Common myeloid progenitor, CD34-positive (primary cell): ENCODE data around the gene ZFHX3.
A peak's percentile ranks its signal among the peaks of the same experiment; 100 is the strongest.

Source experiments
- CTCF ChIA-PET: fragments of 350-600 bp; sonication (Branson Sonifier 250); formaldehyde crosslinking; loops from one replicate; lab custom pipeline; 2021; ENCODE audit warnings: antibody characterized with exemption; lab: Charles Lee
- POLR2A ChIA-PET: fragments of 350-600 bp; sonication (Branson Sonifier 250); formaldehyde crosslinking; loops from one replicate; lab custom pipeline; 2021; ENCODE audit warnings: antibody characterized with exemption; lab: Charles Lee
- DNase-seq, 3 donors: peaks; one replicate each; pipeline versions ENCODE4 v3.0.0 to v3.0.0-alpha.2; 2013
- H3K27ac ChIP-seq, 2 experiments: 1 replicate in 1 of 2; 2 replicates in 1 of 2; pipeline ENCODE4 v1.7.0; 2013; ENCODE audit warnings: inconsistent platforms in 2 of 2, low read length in 2 of 2, mild to moderate bottlenecking in 2 of 2, low read depth in 1 of 2, moderate library complexity in 1 of 2; ENCODE audit not compliant: severe bottlenecking in 2 of 2, insufficient read depth in 1 of 2, poor library complexity in 1 of 2
- H3K27me3 ChIP-seq, 5 experiments: replicated peaks in 2 of 5; 1 replicate in 3 of 5; 2 replicates in 2 of 5; pipeline versions ENCODE4 v1.6.1 to v1.7.0; 2013; ENCODE audit warnings: low read length in 4 of 5, mild to moderate bottlenecking in 2 of 5, moderate library complexity in 2 of 5, inconsistent platforms in 1 of 5; ENCODE audit not compliant: insufficient read depth in 5 of 5, control insufficient read depth in 4 of 5
- H3K36me3 ChIP-seq, 4 experiments: 1 replicate in 2 of 4; 2 replicates in 2 of 4; pipeline versions ENCODE4 v1.6.1 to v1.7.0; 2013; ENCODE audit warnings: low read length in 3 of 4, control low read depth in 1 of 4, mild to moderate bottlenecking in 1 of 4; ENCODE audit not compliant: control insufficient read depth in 4 of 4, insufficient read depth in 4 of 4
- H3K4me1 ChIP-seq, 4 experiments: 1 replicate in 3 of 4; 2 replicates in 1 of 4; pipeline versions ENCODE4 v1.6.1 to v1.7.1; 2013; ENCODE audit warnings: low read length in 3 of 4, mild to moderate bottlenecking in 3 of 4, control low read depth in 1 of 4, inconsistent platforms in 1 of 4, moderate library complexity in 1 of 4; ENCODE audit not compliant: control insufficient read depth in 4 of 4, insufficient read depth in 4 of 4; ENCODE audit errors: control extremely low read depth in 1 of 4
- H3K4me3 ChIP-seq, 7 experiments: 1 replicate in 4 of 7; 2 replicates in 3 of 7; pipeline versions ENCODE4 v1.5.1 to v1.7.0; 2013; ENCODE audit warnings: mild to moderate bottlenecking in 7 of 7, low read length in 6 of 7, moderate library complexity in 6 of 7, inconsistent platforms in 2 of 7, low read depth in 2 of 7, control low read depth in 1 of 7; ENCODE audit not compliant: insufficient read depth in 4 of 7, control insufficient read depth in 1 of 7; ENCODE audit errors: extremely low read depth in 1 of 7
- H3K9me3 ChIP-seq, 5 experiments: 1 replicate in 4 of 5; 2 replicates in 1 of 5; pipeline versions ENCODE4 v1.6.1 to v1.7.1; 2013; ENCODE audit warnings: low read length in 4 of 5, mild to moderate bottlenecking in 2 of 5, inconsistent platforms in 1 of 5, low read depth in 1 of 5, moderate library complexity in 1 of 5; ENCODE audit not compliant: control insufficient read depth in 4 of 5, insufficient read depth in 2 of 5; ENCODE audit errors: control extremely low read depth in 1 of 5
- WGBS: methylation state at CpG from one replicate; pipeline ENCODE4 v1.1.5; 2013; ENCODE audit not compliant: insufficient coverage; 5-methylcytosine and 5-hydroxymethylcytosine counted together

ZFHX3 gene

DNA sequence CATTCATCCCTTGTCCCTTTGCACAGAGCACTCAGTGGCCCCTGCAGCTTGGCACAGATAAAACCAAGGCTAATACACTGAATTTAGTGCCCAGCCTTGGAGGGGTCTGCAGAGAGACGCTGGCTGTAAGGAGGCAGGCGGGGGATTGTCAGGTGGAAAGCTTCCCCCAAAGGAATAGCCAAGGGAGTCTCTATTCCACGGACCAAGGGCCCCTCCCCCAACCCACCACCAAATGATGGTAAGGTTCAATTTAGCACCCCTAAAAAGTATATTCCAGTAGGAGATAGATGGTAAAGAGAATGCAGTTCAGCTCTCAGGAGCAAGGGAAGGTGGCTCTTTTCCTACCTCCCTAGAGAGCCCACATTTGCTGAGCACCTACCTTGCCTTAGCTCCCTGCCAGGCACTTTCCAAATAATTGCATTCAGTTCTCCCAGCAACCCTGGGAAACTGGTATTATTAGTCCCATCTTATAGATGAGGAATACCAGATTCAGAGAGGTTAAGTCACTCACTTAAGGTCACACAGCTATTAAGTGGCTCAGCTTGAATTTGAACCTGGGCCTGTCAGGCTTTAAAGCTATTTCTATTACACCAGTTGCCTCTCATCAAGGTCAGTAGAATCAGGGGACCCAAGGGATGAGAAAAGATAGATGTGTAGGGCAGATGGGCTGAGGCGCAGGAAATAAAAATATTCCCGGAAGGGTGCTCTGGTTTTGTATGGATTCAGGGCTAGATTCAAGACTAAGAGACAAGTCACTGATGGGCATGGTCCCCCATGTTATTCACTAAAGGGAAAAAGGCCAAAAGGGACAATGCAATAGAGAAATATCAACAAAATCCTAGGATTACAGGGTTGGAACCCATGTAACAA is 20.0 kb upstream of the ZFHX3 start:
- no peaks in the 10 kb centered on the region for H3K9me3 ChIP-seq
- CTCF ChIA-PET, result interaction anchor here (0.5 to 1.0 kb wide), 3 partner anchors 11 to 233 kb away, joined by 3 read pairs; no protein-coding TSS in a partner anchor
- peaks cover 3 to 76% (median 63%) of the 10 kb centered on the region in 4 experiments for H3K4me1 ChIP-seq
- WGBS, result 100% methylated on average over 1 of the region's 5 CpGs
- H3K27me3 ChIP-seq, result peaks cover 3 to 60% (median 24%) of the 10 kb centered on the region in 5 experiments
- H3K4me3 ChIP-seq, result no peak overlapping the region
- DNase-seq, result no peak
- H3K27ac ChIP-seq, result no peak overlapping the region
- no peaks in the 10 kb centered on the region for H3K36me3 ChIP-seq
- POLR2A ChIA-PET, result no interaction called here

DNA sequence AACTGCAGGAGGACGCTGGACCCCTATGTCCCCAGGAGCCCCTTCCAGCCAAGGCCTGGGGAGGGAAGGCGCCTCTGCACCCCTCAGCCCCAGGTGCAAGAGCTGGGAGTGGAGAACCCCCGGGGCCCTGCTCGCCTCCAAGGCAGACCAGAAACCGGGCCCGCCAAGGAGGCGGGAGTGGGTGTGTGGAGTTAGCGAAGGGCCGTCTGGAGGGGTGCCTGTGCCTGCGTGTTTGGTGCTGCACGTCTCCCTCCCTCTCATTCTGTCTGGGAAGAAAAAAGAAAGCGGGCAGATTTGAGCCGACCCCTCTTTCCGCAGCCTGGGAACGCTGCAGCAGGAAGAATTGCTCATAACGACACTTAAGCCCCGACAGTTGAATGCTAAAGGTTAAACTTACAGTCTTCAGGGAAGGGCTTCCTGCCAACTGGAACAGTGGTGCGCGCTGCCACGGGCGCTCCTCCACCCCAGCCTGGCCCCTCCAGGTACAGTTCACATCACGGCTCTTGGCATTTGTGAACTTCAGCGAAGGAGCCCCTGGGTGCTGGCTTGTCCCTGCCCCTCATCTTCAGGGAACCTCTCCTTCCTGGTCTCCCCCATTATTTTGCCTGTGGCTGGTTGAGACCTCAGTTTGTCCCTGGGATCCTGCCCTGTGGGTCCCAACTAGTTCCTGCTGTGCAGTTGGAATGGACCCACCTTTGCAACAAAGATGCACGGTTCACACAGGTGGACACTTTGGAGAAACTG is 19.2 kb upstream of the ZFHX3 start:
- Histone ChIP-seq H3K27me3 (peaks cover 6 to 68% (median 28%) of the 10 kb centered on the region in 5 experiments), H3K36me3 (no peaks in the 10 kb centered on the region), H3K27ac (no peak overlapping the region), H3K4me3 (no peak overlapping the region), H3K4me1 (peaks cover 3 to 80% (median 68%) of the 10 kb centered on the region in 4 experiments), H3K9me3 (no peaks in the 10 kb centered on the region)
- DNase-seq, result no peak
- 80% methylated on average over 20 of the region's 24 CpGs for WGBS
- ChIA-PET CTCF (no interaction called here), POLR2A (no interaction called here)

DNA sequence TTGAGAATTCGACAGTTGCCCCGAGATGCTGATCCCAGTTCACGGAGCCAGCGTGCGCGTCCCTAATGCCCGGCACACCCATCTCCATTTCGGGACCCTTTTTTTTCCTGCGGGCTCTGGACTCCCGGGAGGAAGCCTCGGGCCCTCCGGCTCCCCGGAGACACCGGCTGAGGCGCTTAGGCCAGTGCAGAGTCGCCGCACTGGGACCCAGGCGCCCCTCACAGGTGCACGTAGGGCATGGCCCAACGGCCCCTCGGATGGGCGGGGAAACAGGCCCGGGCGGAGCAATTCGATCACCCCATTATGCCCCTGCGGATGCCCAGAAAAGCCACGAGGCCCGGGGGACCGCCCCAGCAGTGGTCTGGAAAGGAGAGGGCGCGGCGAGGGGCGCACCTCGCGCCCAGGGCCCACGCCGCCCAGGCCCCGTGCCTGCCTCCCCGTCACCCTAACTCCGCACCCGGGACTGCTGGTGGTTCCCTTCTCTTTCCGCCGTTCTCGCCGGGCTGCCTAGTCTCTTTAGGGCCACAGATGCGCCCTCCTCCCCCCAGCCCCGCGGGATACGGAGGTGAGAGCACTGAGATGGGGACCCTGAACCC is 18.5 kb upstream of the ZFHX3 start:
- Histone ChIP-seq H3K36me3 (no peaks in the 10 kb centered on the region), H3K9me3 (no peaks in the 10 kb centered on the region), H3K4me1 (peaks cover 3 to 75% (median 63%) of the 10 kb centered on the region in 4 experiments), H3K4me3 (peak overlapping the region in 5 of 7 experiments; percentile 6 to 36 (median 22)), H3K27ac (no peak overlapping the region), H3K27me3 (peaks cover 11 to 70% (median 28%) of the 10 kb centered on the region in 5 experiments)
- ChIA-PET CTCF (no interaction called here), POLR2A (no interaction called here)
- WGBS, result 13% methylated on average over 44 of the region's 49 CpGs
- DNase-seq, result no peak

DNA sequence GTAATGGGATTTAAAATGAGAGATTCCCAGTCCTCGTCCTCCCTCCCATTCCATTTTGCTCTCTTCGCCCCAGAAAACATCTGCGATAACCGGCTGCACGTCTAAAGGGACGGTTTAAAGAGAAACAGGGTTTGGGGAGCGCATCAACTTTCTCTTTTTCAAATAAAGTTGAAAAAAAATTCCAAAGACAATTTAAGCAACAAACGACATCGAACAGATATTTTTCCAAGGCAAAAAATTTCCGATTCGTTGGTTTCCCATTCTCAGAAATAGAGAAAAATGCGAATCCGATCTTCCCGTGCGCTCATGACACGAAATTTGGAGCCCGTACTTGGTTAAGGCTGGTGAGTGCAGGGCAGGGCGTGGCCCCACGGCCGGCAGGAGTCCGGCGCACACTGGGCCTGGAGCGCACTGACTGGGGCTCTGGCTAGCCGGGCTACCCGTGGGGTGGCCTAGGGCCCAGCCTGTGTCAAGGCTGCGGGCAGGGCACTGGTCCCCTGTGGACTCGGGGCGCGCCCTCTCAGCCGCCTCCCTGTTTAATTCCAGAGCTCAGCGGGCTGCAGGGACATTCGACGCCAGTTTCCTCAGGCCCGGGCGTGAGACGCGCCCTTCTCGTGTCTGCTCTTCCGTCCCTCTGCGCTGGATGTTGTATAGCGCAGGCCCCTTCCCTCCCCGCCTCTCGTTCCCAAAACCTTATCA is 17.9 kb upstream of the ZFHX3 start:
- Histone ChIP-seq H3K9me3 (no peaks in the 10 kb centered on the region), H3K4me3 (peak overlapping the region in 4 of 7 experiments; percentile 6 to 36 (median 19)), H3K27me3 (peaks cover 13 to 75% (median 35%) of the 10 kb centered on the region in 5 experiments), H3K27ac (no peak overlapping the region), H3K4me1 (peaks cover 3 to 70% (median 58%) of the 10 kb centered on the region in 4 experiments), H3K36me3 (no peaks in the 10 kb centered on the region)
- WGBS, result 6% methylated on average over 34 of the region's 43 CpGs
- CTCF ChIA-PET, result no interaction called here
- POLR2A ChIA-PET, result no interaction called here
- DNase-seq, result peak in 1 of 3 donors; percentile 36

DNA sequence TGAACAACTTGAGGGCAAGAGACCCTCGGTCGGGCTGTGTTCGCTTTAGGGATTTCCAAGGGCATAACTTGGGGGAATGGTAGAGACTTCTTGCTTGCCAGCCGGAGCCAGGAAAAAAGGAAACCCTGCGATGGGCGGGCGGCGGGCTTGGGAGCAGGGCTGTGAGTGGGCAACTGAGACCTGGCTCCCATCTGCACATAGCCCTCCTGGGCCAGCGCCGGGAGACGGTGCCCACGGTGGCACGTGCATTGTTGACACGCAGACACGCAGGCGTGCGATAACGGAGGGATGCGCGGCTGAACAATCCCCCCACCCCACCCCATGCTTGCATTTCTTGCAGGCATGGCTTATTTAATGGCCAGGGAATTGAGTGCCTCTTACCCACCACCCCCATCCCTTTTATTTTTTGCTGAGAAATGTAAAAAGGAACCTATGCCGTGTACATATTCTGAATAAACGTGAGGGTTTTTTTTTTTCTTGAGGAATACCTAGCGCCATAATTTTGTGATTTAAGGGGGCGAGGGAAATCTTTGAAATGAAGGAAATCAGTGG is 17.1 kb upstream of the ZFHX3 start:
- WGBS, result 2% methylated on average over 20 of the region's 24 CpGs
- H3K4me3 ChIP-seq, result peak overlapping the region in 3 of 7 experiments; percentile 40 to 51 (median 43)
- POLR2A ChIA-PET, result no interaction called here

DNA sequence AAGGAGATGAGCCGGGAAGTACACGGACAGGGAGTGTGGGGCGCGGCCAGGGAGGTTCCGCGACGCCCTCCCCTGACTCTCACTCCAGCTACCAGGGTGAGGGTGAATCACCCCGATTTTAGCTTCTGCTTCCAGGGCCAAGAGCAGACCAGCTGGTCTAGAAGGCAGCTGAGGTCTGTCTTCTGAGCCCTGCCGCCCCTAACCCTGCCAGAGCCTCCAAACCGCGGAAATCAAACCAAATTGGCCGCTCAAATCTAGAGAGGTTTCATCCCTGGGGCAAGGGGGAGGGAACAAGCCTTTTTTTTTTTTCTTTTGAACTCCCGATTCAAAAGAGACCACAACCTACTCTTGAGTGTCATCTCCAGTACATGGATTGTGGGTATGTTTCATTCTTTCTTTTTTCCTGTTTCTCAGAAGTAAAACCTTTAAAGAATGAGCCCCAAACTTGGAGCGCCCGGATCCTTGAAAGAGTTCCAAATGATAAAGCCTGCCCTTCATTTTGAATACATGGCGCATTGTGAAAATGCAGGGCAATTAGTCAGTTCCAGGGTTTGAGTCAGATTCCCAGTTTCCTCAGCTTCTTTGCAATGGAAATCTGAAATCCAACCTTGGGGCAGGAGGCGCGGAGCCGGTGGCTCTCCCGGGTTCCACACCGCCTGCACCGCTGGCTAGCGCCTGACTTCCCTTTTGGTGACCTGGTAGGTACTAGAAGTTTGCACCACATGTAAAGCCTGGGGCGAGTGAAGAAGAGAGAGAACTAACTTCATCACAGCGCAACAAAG is 16.5 kb upstream of the ZFHX3 start:
- peaks cover 5 to 67% (median 58%) of the 10 kb centered on the region in 4 experiments for H3K4me1 ChIP-seq
- no peaks in the 10 kb centered on the region for H3K36me3 ChIP-seq
- H3K27me3 ChIP-seq, result peaks cover 18 to 83% (median 43%) of the 10 kb centered on the region in 5 experiments
- no peaks in the 10 kb centered on the region for H3K9me3 ChIP-seq
- WGBS, result 3% methylated on average over 17 of the region's 25 CpGs
- ChIA-PET POLR2A (no interaction called here), CTCF (interaction anchor here (0.5 to 1.0 kb wide), 2 partner anchors 28 to 1214 kb away, joined by 3 read pairs; no protein-coding TSS in a partner anchor)
- H3K27ac ChIP-seq, result no peak overlapping the region
- DNase-seq, result peak in 2 of 3 donors; percentile 78 to 84
- H3K4me3 ChIP-seq, result peak overlapping the region in 4 of 7 experiments; percentile 11 to 51 (median 42)

More for the DNA sequence above, 17.1 kb upstream of the ZFHX3 start:
- Histone ChIP-seq H3K9me3 (no peaks in the 10 kb centered on the region), H3K27me3 (peaks cover 18 to 77% (median 39%) of the 10 kb centered on the region in 5 experiments), H3K4me1 (peaks cover 3 to 64% (median 54%) of the 10 kb centered on the region in 4 experiments), H3K27ac (no peak overlapping the region), H3K36me3 (no peaks in the 10 kb centered on the region)
- CTCF ChIA-PET, result no interaction called here
- no peak for DNase-seq
